B cell (primary cell): ENCODE results near the gene GUCY1A1. TPM values are rescaled to one million over a fixed set of nuclear protein-coding genes. Genes with fewer than 3 reads are reported as not detected.

Experiments
- ATAC-seq: fragments of 200-7000 bp; cut with Tn5 transposase; one replicate; pipeline ENCODE4 v1.10.0; 2021; ENCODE audit warnings: low read depth, mild to moderate bottlenecking, moderate number of reproducible peaks, moderate library complexity
- CTCF ChIA-PET: fragments of 350-600 bp; sonication (Branson Sonifier 250); formaldehyde crosslinking; loops from one replicate; lab custom pipeline; 2021; ENCODE audit warnings: antibody characterized with exemption, inconsistent platforms; lab: Charles Lee
- POLR2A ChIA-PET: fragments of 350-600 bp; sonication (Branson Sonifier 250); formaldehyde crosslinking; loops from one replicate; lab custom pipeline; 2021; ENCODE audit warnings: antibody characterized with exemption; lab: Charles Lee
- DNase-seq: peaks from one replicate; pipeline ENCODE4 v3.0.0; 2013
- H2AFZ ChIP-seq: 2 replicates; pipeline ENCODE4 v1.6.1; 2012; ENCODE audit warnings: mild to moderate bottlenecking, low read depth, low read length; ENCODE audit not compliant: insufficient read depth, poor library complexity, severe bottlenecking
- H3K27ac ChIP-seq, 2 donors: 1 replicate in 1 of 2; 2 replicates in 1 of 2; pipeline ENCODE4 v1.5.1; 2012 to 2013; ENCODE audit warnings: low read length in 2 of 2, mild to moderate bottlenecking in 2 of 2, moderate library complexity in 1 of 2
- H3K27me3 ChIP-seq, 4 experiments: fragments of 200-600 bp in 1 of 4; sonication (generic) in 1 of 4; replicated peaks in 1 of 4; 1 replicate in 2 of 4; 2 replicates in 2 of 4; pipeline versions ENCODE4 v1.6.1 to v1.7.0; 2013 to 2016; ENCODE audit warnings: low read length in 3 of 4, mild to moderate bottlenecking in 2 of 4, mixed read lengths in 1 of 4, moderate library complexity in 1 of 4; ENCODE audit not compliant: insufficient read depth in 4 of 4, control insufficient read depth in 3 of 4; ENCODE audit errors: control extremely low read depth in 1 of 4
- H3K36me3 ChIP-seq, 2 experiments: replicated peaks in 1 of 2; 1 replicate in 1 of 2; 2 replicates in 1 of 2; pipeline versions ENCODE4 v1.6.1 to v1.7.1; 2013; ENCODE audit warnings: low read length in 1 of 2; ENCODE audit not compliant: insufficient read depth in 2 of 2, control insufficient read depth in 1 of 2; ENCODE audit errors: control extremely low read depth in 1 of 2, extremely low read depth in 1 of 2
- H3K4me1 ChIP-seq, 2 donors: fragments of 200-600 bp in 1 of 2; sonication (generic) in 1 of 2; 1 replicate in 1 of 2; 2 replicates in 1 of 2; pipeline versions ENCODE4 v1.5.1 to v1.6.1; 2013 to 2017; ENCODE audit warnings: low read length in 2 of 2; ENCODE audit not compliant: control insufficient read depth in 2 of 2, insufficient read depth in 2 of 2
- H3K4me2 ChIP-seq: replicated peaks from 2 replicates; pipeline ENCODE3; 2012; ENCODE audit warnings: mild to moderate bottlenecking, low read depth, low read length; ENCODE audit not compliant: poor library complexity, severe bottlenecking
- H3K4me3 ChIP-seq, 5 experiments: fragments of 200-600 bp in 1 of 5; sonication (generic) in 1 of 5; 1 replicate in 3 of 5; 2 replicates in 2 of 5; pipeline versions ENCODE4 v1.5.1 to v1.7.0; 2011 to 2016; ENCODE audit warnings: low read length in 4 of 5, mild to moderate bottlenecking in 4 of 5, low read depth in 2 of 5, control low read depth in 1 of 5, moderate library complexity in 1 of 5; ENCODE audit not compliant: insufficient read depth in 1 of 5; ENCODE audit errors: control extremely low read depth in 1 of 5, extremely low read depth in 1 of 5
- H3K79me2 ChIP-seq: fragments of 200-600 bp; sonication (generic); one replicate; pipeline ENCODE4 v1.6.0; 2016; ENCODE audit warnings: low read length; ENCODE audit not compliant: control insufficient read depth, insufficient read depth
- H3K9ac ChIP-seq: fragments of 200-600 bp; sonication (generic); 2 replicates; pipeline ENCODE4 v1.6.1; 2017; ENCODE audit warnings: mild to moderate bottlenecking, low read length, moderate library complexity
- H3K9me3 ChIP-seq, 3 donors: one replicate each; pipeline versions ENCODE4 v1.6.1 to v1.7.1; 2013; ENCODE audit warnings: low read length in 2 of 3; ENCODE audit not compliant: control insufficient read depth in 2 of 3, insufficient read depth in 1 of 3; ENCODE audit errors: control extremely low read depth in 1 of 3
- H4K20me1 ChIP-seq: 2 replicates; pipeline ENCODE4 v1.6.0; 2012; ENCODE audit warnings: mild to moderate bottlenecking, low read length; ENCODE audit not compliant: insufficient read depth, control insufficient read depth, poor library complexity, severe bottlenecking
- H3K27ac Mint-ChIP-seq: one replicate; pipeline ENCODE4 v1.8.0; 2021; ENCODE audit warnings: mixed read lengths
- H3K27me3 Mint-ChIP-seq: one replicate; pipeline ENCODE4 v1.8.0; 2021; ENCODE audit warnings: mixed read lengths
- H3K4me1 Mint-ChIP-seq: one replicate; pipeline ENCODE4 v1.8.0; 2021; ENCODE audit warnings: mixed read lengths
- H3K4me3 Mint-ChIP-seq: one replicate; pipeline ENCODE4 v1.8.0; 2021; ENCODE audit warnings: mixed read lengths
- H3K9me3 Mint-ChIP-seq: one replicate; pipeline ENCODE4 v1.8.0; 2022; ENCODE audit warnings: mixed read lengths; ENCODE audit not compliant: insufficient read depth
- EZH2 ChIP-seq: IDR thresholded peaks from 2 replicates; pipeline ENCODE4 v1.6.1; 2012; ENCODE audit warnings: borderline replicate concordance, low read depth, mild to moderate bottlenecking, moderate library complexity, low read length; ENCODE audit not compliant: insufficient read depth, poor library complexity, severe bottlenecking
- WGBS: methylation state at CpG from one replicate; pipeline ENCODE4 v1.1.5; 2013; ENCODE audit warnings: missing lambda C conversion rate; ENCODE audit not compliant: insufficient coverage; 5-methylcytosine and 5-hydroxymethylcytosine counted together
- intact Hi-C: fragments of 100-400 bp; cut with micrococcal nuclease; formaldehyde crosslinking; loops from one replicate; pipeline ENCODE4 v1.10.0; 2022
- polyA plus RNA-seq: library from polyadenylated mRNA; depleted of rRNA; stranded (reverse); fragments of >200 nt; gene quantifications from 2 replicates; pipeline ENCODE4 v1.2.3, GENCODE V29; 2012
- total RNA-seq, 2 donors: library from RNA; stranded (reverse); fragments of 120-200 nt in 1 of 2; gene quantifications; 1 replicate in 1 of 2; 2 replicates in 1 of 2; pipeline versions ENCODE4 v1.2.3 to v1.2.4, GENCODE V29; 2013 to 2022
- TF ChIP-seq, protein P1 (sequence below): fragments of 200-600 bp; IDR thresholded peaks from one replicate; pipeline ENCODE4 v1.8.0; 2022; ENCODE audit warnings: antibody characterized with exemption, mild to moderate bottlenecking

Gene GUCY1A1
- total and polyA plus RNA-seq, 2 donors (not counting 1 experiment from before 2014, with no cell fraction given), result 0.12 to 0.25 TPM

DNA sequence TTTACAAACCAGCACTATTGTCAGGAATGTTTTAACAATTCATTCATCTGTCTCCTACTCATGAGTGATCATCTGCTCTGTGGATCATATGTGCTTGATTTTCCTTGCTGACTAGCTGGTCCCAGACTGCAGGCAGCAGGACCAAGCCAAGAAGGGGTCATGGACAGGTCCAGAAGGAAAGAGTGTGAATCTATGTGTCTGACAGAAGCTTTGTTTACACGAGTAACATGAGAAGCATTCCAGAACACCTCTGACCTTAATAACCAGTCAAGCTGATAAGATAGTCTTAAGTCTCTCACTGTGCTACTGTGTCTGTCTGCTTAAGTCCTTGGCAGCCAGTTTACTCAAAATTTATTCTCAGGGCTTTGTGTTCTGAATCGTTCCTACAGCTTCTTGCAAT is 39.0 kb downstream of the GUCY1A1 start:
- no peak overlapping the region for H3K4me3 Mint-ChIP-seq
- Histone ChIP-seq H4K20me1 (no peaks in the 10 kb centered on the region), H2AFZ (no peak overlapping the region), H3K4me1 (no peaks in the 10 kb centered on the region), H3K27me3 (no peaks in the 10 kb centered on the region), H3K79me2 (no peaks in the 10 kb centered on the region), H3K9ac (no peak overlapping the region), H3K36me3 (no peaks in the 10 kb centered on the region), H3K9me3 (no peaks in the 10 kb centered on the region), H3K4me3 (no peak overlapping the region), H3K27ac (no peak overlapping the region), H3K4me2 (no peak overlapping the region)
- ChIA-PET POLR2A (no interaction called here), CTCF (no interaction called here)
- no peak for ATAC-seq
- 100% methylated on average over 1 of the region's 2 CpGs for WGBS
- no peaks in the 10 kb centered on the region for H3K27me3 Mint-ChIP-seq
- no peak for TF ChIP-seq EZH2
- H3K27ac Mint-ChIP-seq, result no peak overlapping the region
- no peaks in the 10 kb centered on the region for H3K4me1 Mint-ChIP-seq
- DNase-seq, result no peak
- intact Hi-C loops, result no loop called here
- H3K9me3 Mint-ChIP-seq, result no peaks in the 10 kb centered on the region

GRCh38 chr4:155706147-155706546 is 39.5 kb downstream of the GUCY1A1 start:
- no peak overlapping the region for H2AFZ ChIP-seq

More at GRCh38 chr4:155706147-155706546, 39.5 kb downstream of the GUCY1A1 start:
- no peak overlapping the region for H3K4me3 ChIP-seq
- H3K9me3 ChIP-seq, result no peaks in the 10 kb centered on the region
- Mint-ChIP-seq H3K27ac (no peak overlapping the region), H3K4me3 (no peak overlapping the region), H3K27me3 (no peaks in the 10 kb centered on the region), H3K4me1 (no peaks in the 10 kb centered on the region), H3K9me3 (no peaks in the 10 kb centered on the region)
- no peak for DNase-seq
- TF ChIP-seq EZH2, result no peak
- TF ChIP-seq, protein P1, sequence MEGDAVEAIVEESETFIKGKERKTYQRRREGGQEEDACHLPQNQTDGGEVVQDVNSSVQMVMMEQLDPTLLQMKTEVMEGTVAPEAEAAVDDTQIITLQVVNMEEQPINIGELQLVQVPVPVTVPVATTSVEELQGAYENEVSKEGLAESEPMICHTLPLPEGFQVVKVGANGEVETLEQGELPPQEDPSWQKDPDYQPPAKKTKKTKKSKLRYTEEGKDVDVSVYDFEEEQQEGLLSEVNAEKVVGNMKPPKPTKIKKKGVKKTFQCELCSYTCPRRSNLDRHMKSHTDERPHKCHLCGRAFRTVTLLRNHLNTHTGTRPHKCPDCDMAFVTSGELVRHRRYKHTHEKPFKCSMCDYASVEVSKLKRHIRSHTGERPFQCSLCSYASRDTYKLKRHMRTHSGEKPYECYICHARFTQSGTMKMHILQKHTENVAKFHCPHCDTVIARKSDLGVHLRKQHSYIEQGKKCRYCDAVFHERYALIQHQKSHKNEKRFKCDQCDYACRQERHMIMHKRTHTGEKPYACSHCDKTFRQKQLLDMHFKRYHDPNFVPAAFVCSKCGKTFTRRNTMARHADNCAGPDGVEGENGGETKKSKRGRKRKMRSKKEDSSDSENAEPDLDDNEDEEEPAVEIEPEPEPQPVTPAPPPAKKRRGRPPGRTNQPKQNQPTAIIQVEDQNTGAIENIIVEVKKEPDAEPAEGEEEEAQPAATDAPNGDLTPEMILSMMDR, result no peak
- no peaks in the 10 kb centered on the region for H3K27me3 ChIP-seq
- WGBS, result no CpG with 5 or more reads among the region's 2 CpGs
- H4K20me1 ChIP-seq, result no peaks in the 10 kb centered on the region
- no peaks in the 10 kb centered on the region for H3K4me1 ChIP-seq
- H3K9ac ChIP-seq, result no peak overlapping the region
- ChIA-PET POLR2A (no interaction called here), CTCF (no interaction called here)
- no peak for ATAC-seq
- intact Hi-C loops, result no loop called here
- H3K4me2 ChIP-seq, result no peak overlapping the region
- H3K79me2 ChIP-seq, result no peaks in the 10 kb centered on the region
- no peak overlapping the region for H3K27ac ChIP-seq
- H3K36me3 ChIP-seq, result no peaks in the 10 kb centered on the region
